HCT116 (cell line): Measurements from ENCODE around the gene NEURL1. TPM values are rescaled to one million over a fixed set of nuclear protein-coding genes. Genes with fewer than 3 reads are reported as not detected.

ENCODE experiments used
- ATAC-seq: fragments of 200-7000 bp; cut with Tn5 transposase; 2 replicates; pipeline ENCODE4 v1.9.1; 2020; ENCODE audit warnings: mild to moderate bottlenecking, moderate library complexity
- BruUV-seq: library from RNA; stranded (reverse); fragments of 400-500 nt; replicated peaks from 2 replicates; lab custom pipeline; 2021; lab: Mats Ljungman, UMichigan
- CTCF ChIA-PET: fragments of 300-600 bp; sonication (Branson Sonifier 250); formaldehyde crosslinking; loops from one replicate; lab custom pipeline; 2021; ENCODE audit warnings: antibody characterized with exemption; lab: Charles Lee
- POLR2A ChIA-PET: fragments of 300-600, 350-600 bp; sonication (Branson Sonifier 250); formaldehyde crosslinking; loops from one replicate; lab custom pipeline; 2021; ENCODE audit warnings: antibody characterized with exemption; lab: Charles Lee
- RAD21 ChIA-PET, 2 experiments: fragments of 300-600 bp; sonication (Branson Sonifier 250); formaldehyde crosslinking; loops; one replicate each; lab custom pipeline; 2023; ENCODE audit warnings: low total read pairs in 2 of 2; ENCODE audit not compliant: uncharacterized antibody in 2 of 2, unreplicated experiment in 2 of 2, low non-redundant PET in 1 of 2; lab: Charles Lee
- DNase-seq: peaks from one replicate; pipeline ENCODE4 v3.0.0-alpha.2; 2010; ENCODE audit warnings: low read depth, low spot score
- H2AFZ ChIP-seq: fragments of 200-600 bp; shearing (Covaris generic), sonication (generic); 2 replicates; pipeline ENCODE4 v1.6.1; 2017; ENCODE audit warnings: low read depth, mixed run types, mixed read lengths, antibody characterized with exemption, low read length; ENCODE audit not compliant: poor library complexity, severe bottlenecking
- H3K27ac ChIP-seq: 2 replicates; pipeline ENCODE4 v1.5.1; 2012; ENCODE audit warnings: low read depth, low read length
- H3K27me3 ChIP-seq: fragments of 200-600 bp; sonication (generic); 2 replicates; pipeline ENCODE4 v1.6.1; 2016; ENCODE audit warnings: mixed run types, low read length, mixed read lengths; ENCODE audit not compliant: insufficient read depth
- H3K36me3 ChIP-seq, 2 experiments: fragments of 200-500 bp in 1 of 2; fragments of 200-600 bp in 1 of 2; sonication (Bioruptor generic) in 1 of 2; sonication (generic) in 1 of 2; 2 replicates each; pipeline versions ENCODE4 v1.5.1 to v1.6.1; 2014 to 2016; ENCODE audit warnings: low read length in 2 of 2, inconsistent platforms in 1 of 2, mixed read lengths in 1 of 2, mixed run types in 1 of 2; ENCODE audit not compliant: insufficient read depth in 2 of 2, control insufficient read depth in 1 of 2
- H3K4me1 ChIP-seq, 2 experiments: fragments of 200-600 bp in 1 of 2; sonication (generic) in 1 of 2; 2 replicates each; pipeline versions ENCODE4 v1.5.1 to v1.6.1; 2012 to 2017; ENCODE audit warnings: low read length in 2 of 2, inconsistent platforms in 1 of 2, mild to moderate bottlenecking in 1 of 2, mixed read lengths in 1 of 2, mixed run types in 1 of 2, moderate library complexity in 1 of 2; ENCODE audit not compliant: insufficient read depth in 2 of 2, control insufficient read depth in 1 of 2
- H3K4me2 ChIP-seq: fragments of 200-600 bp; sonication (generic); 2 replicates; pipeline ENCODE4 v1.6.1; 2017; ENCODE audit warnings: mixed run types, low read length, mixed read lengths
- H3K4me3 ChIP-seq, 2 experiments: fragments of 200-600 bp in 1 of 2; sonication (generic) in 1 of 2; replicated peaks in 1 of 2; 2 replicates each; pipeline ENCODE4 v1.5.1; 2011 to 2016; ENCODE audit warnings: low read length in 2 of 2, control low read depth in 1 of 2, low read depth in 1 of 2, mild to moderate bottlenecking in 1 of 2, mixed read lengths in 1 of 2, mixed run types in 1 of 2
- H3K79me2 ChIP-seq: fragments of 200-600 bp; sonication (generic); 2 replicates; pipeline ENCODE4 v1.6.1; 2017; ENCODE audit warnings: mild to moderate bottlenecking, mixed run types, low read length, moderate library complexity, mixed read lengths; ENCODE audit not compliant: insufficient read depth
- H3K9ac ChIP-seq: fragments of 200-600 bp; sonication (generic); 2 replicates; pipeline ENCODE4 v1.6.1; 2016; ENCODE audit warnings: low read length, mixed read lengths
- H3K9me2 ChIP-seq: fragments of 200-600 bp; sonication (generic), shearing (Covaris generic); 2 replicates; pipeline ENCODE4 v1.6.1; 2017; ENCODE audit warnings: mixed run types, mild to moderate bottlenecking, moderate library complexity; ENCODE audit not compliant: insufficient read depth
- H3K9me3 ChIP-seq, 2 experiments: fragments of 200-500 bp in 1 of 2; fragments of 200-600 bp in 1 of 2; sonication (Bioruptor generic) in 1 of 2; sonication (generic) in 1 of 2; 2 replicates each; pipeline ENCODE4 v1.6.1; 2014 to 2017; ENCODE audit warnings: low read length in 2 of 2, mixed read lengths in 2 of 2, inconsistent platforms in 1 of 2, low read depth in 1 of 2, mild to moderate bottlenecking in 1 of 2, mixed run types in 1 of 2, moderate library complexity in 1 of 2; ENCODE audit not compliant: control insufficient read depth in 1 of 2, insufficient read depth in 1 of 2
- H4K20me1 ChIP-seq: fragments of 200-600 bp; sonication (generic), shearing (Covaris generic); 2 replicates; pipeline ENCODE4 v1.6.1; 2017; ENCODE audit warnings: mixed run types, mild to moderate bottlenecking, moderate library complexity; ENCODE audit not compliant: insufficient read depth
- CTCF ChIP-seq, 3 experiments: fragments of 200-600 bp in 1 of 3; sonication (generic) in 1 of 3; IDR thresholded peaks in 2 of 3; conservative IDR thresholded peaks in 1 of 3; 2 replicates each; pipeline ENCODE4 v1.5.1; 2012 to 2017; ENCODE audit warnings: low read depth in 2 of 3, low read length in 2 of 3, antibody characterized with exemption in 1 of 3, borderline replicate concordance in 1 of 3, control low read depth in 1 of 3, mild to moderate bottlenecking in 1 of 3, mixed read lengths in 1 of 3, mixed run types in 1 of 3, moderate library complexity in 1 of 3; ENCODE audit not compliant: insufficient read depth in 1 of 3
- SRF ChIP-seq: IDR thresholded peaks from 2 replicates; pipeline ENCODE4 v1.6.1; 2012; ENCODE audit warnings: low read depth
- intact Hi-C: fragments of 100-400 bp; cut with micrococcal nuclease; formaldehyde crosslinking; loops from 2 replicates; pipeline ENCODE4 v1.10.0; 2022
- total RNA-seq: library from RNA; stranded (reverse); gene quantifications from one replicate; pipeline ENCODE4 v1.2.1, GENCODE V29; 2021; ENCODE audit not compliant: unreplicated experiment
- TF ChIP-seq, protein P1 (sequence below): IDR thresholded peaks from 2 replicates; pipeline ENCODE4 v1.6.1; 2012; ENCODE audit warnings: low read depth

NEURL1 gene
- total RNA-seq, 1 experiment from 2014 or later: 1.4 TPM

DNA sequence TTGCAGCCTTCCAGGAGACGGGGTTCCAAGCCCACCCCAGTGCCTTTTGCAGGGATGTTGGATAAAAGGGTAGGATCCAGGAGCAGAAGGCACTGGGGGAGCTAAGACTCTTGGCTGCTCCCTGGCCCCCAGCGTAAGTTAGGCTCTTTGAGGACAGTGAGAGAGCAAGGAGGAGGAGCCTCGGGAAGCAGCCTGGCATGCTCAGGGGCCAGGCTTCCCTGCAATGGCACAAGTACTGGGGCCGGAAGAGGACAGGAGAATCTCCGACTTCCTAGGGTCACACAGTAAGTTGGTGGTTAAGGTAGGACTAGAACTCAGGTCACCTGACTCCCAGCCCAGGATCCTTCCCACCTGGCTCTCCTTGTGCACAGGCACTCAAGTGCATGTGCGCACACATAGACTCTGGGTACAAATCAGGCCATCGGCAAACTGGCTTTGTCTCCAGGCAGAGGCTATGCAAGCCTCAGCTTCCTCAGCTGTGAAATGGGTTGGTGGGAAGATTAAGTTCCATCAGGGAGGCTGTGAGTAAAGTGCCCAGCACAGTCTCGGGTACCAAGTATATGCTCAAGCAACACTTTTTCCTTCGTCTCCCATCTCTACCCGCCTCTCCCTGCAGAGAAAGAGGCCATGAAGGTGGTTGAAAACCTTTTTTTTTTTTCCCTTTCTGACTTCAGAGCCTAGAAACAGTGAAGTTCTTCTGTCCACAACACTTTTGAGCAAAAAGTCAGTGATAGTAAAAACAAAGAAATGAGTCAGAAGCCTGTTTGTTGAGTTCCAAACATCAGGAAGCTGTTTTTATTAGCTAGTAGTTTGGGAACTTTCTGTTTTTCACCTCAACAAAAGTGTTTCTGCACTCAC, 79.1 kb downstream of the NEURL1 start:
- TF ChIP-seq, protein P1, sequence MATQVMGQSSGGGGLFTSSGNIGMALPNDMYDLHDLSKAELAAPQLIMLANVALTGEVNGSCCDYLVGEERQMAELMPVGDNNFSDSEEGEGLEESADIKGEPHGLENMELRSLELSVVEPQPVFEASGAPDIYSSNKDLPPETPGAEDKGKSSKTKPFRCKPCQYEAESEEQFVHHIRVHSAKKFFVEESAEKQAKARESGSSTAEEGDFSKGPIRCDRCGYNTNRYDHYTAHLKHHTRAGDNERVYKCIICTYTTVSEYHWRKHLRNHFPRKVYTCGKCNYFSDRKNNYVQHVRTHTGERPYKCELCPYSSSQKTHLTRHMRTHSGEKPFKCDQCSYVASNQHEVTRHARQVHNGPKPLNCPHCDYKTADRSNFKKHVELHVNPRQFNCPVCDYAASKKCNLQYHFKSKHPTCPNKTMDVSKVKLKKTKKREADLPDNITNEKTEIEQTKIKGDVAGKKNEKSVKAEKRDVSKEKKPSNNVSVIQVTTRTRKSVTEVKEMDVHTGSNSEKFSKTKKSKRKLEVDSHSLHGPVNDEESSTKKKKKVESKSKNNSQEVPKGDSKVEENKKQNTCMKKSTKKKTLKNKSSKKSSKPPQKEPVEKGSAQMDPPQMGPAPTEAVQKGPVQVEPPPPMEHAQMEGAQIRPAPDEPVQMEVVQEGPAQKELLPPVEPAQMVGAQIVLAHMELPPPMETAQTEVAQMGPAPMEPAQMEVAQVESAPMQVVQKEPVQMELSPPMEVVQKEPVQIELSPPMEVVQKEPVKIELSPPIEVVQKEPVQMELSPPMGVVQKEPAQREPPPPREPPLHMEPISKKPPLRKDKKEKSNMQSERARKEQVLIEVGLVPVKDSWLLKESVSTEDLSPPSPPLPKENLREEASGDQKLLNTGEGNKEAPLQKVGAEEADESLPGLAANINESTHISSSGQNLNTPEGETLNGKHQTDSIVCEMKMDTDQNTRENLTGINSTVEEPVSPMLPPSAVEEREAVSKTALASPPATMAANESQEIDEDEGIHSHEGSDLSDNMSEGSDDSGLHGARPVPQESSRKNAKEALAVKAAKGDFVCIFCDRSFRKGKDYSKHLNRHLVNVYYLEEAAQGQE: no peak
- TF ChIP-seq SRF: no peak
- TF ChIP-seq CTCF (IDR thresholded peaks at IDR 0.05 in 2 of 3, conservative IDR thresholded peaks at IDR 0.05 in 1 of 3; ENCODE audit: borderline replicate concordance in 1 of 3, insufficient read depth in 1 of 3, low read depth in 2 of 3, low read length in 2 of 3): no peak
- H3K79me2 ChIP-seq: no peaks in the 10 kb centered on the region
- no peaks in the 10 kb centered on the region for H4K20me1 ChIP-seq
- no peaks in the 10 kb centered on the region for H3K36me3 ChIP-seq
- CTCF ChIA-PET: interaction anchor here (1.3 kb wide), 1 partner anchor 8 kb away, joined by 9 read pairs; no protein-coding TSS in a partner anchor
- peaks cover 0 to 14% of the 10 kb centered on the region in 2 experiments; a peak in 1 of 4 replicates for H3K4me1 ChIP-seq
- H3K9me3 ChIP-seq: no peaks in the 10 kb centered on the region
- no peak overlapping the region for H3K4me3 ChIP-seq
- RAD21 ChIA-PET: no interaction called here
- BruUV-seq: no TSS peak
- POLR2A ChIA-PET: interaction anchor here (1.1 kb wide), 1 partner anchor 30 kb away, joined by 3 read pairs; no protein-coding TSS in a partner anchor
- H3K27ac ChIP-seq: no peak overlapping the region
- DNase-seq (no peak), ATAC-seq (no peak)
- intact Hi-C loops: no loop called here
- no peak overlapping the region for H2AFZ ChIP-seq
- H3K4me2 ChIP-seq: no peak overlapping the region
- no peaks in the 10 kb centered on the region for H3K27me3 ChIP-seq
- no peak overlapping the region for H3K9ac ChIP-seq
- no peaks in the 10 kb centered on the region for H3K9me2 ChIP-seq
